ENCODE data around the gene ONECUT1.

DNA sequence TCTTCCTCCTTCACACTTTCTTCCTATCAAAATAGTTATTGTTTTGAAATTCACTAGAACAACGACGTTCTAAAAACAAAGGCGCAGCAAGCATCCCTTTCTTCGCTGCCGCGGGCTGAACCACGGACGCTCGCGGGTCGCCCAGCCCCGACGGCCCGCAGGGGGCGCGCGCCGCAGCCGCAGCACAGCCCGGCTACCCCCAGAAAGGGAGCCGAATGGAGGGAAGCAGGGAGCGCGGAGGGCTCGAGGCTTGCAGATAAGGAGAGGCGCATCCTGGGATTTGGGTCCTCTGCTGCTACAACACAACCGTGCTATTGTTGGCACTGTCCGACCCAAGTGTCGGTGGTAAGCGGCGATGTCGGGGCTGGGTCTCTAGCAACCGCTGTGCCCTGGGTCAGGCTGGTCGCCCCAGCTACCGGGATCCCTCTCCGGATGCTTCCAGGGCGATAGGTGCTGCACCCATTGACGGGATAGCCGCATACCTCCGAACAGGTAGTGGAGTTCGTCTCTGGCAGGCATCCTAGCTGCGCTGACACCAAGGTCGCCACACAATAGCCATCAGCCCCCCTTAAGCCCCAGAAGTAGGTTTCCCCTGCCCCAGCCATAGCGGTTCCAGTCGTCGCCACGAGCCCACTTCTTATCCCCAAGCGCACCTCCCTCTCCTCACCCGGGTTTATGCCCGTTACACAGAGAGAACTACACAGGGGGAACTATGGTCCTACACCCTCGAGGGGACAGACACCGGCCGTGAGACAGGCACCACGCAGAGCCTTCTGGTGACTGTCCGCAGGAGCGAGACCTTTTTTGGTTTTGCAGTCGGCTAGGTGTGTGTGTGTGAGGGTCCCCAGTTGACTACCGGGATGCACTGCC, 6.0 kb downstream of the ONECUT1 start:
- no peak for TF ChIP-seq POLR2A (IDR thresholded peaks at IDR 0.05)
- TF ChIP-seq, protein P1, sequence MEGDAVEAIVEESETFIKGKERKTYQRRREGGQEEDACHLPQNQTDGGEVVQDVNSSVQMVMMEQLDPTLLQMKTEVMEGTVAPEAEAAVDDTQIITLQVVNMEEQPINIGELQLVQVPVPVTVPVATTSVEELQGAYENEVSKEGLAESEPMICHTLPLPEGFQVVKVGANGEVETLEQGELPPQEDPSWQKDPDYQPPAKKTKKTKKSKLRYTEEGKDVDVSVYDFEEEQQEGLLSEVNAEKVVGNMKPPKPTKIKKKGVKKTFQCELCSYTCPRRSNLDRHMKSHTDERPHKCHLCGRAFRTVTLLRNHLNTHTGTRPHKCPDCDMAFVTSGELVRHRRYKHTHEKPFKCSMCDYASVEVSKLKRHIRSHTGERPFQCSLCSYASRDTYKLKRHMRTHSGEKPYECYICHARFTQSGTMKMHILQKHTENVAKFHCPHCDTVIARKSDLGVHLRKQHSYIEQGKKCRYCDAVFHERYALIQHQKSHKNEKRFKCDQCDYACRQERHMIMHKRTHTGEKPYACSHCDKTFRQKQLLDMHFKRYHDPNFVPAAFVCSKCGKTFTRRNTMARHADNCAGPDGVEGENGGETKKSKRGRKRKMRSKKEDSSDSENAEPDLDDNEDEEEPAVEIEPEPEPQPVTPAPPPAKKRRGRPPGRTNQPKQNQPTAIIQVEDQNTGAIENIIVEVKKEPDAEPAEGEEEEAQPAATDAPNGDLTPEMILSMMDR (IDR thresholded peaks at IDR 0.05) = peak in 3 of 6 experiments; percentile 16 to 28 (median 24)

All from thyroid gland (tissue), 4 donors.